Measurements from ENCODE around the gene RYR2.

DNA sequence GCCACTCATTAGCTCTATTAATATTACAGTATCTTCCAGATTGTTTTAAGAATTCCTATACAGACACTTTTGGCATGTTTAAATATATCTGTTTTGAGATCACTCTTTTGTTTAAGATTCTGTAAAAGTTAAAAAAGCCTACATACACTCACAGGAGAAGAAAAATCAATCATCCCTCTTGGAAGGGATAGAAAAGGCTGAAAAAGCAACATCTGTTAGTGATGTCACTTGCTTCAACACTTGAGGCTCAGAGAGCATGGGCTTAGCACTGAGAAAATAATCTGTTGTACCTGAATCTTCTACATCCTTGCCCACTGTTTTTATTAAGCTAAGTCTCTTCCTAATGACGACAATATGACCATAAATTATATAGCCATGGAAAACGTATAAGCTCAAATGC is 721.8 kb downstream of the RYR2 start:
- TF ChIP-seq EZH2 (IDR thresholded peaks at IDR 0.05; ENCODE audit: insufficient read depth, poor library complexity, severe bottlenecking) = no peak
- TF ChIP-seq EZH2phosphoT487 (IDR thresholded peaks at IDR 0.05; ENCODE audit: insufficient read depth, low read depth) = no peak
